ENCODE measurements around the gene REC8. TPM values are rescaled to one million over a fixed set of nuclear protein-coding genes. Genes with fewer than 3 reads are reported as not detected.

The REC8 gene
- total RNA-seq, 1 donor from 2014 or later: 1.3 TPM

Other genes with a start within 250 kb of the REC8 start
- 53.7 and 58.5 TPM in 2 replicates for gene DHRS4, start 218.3 kb upstream of the REC8 start, total RNA-seq
- 11.9 and 13.7 TPM in 2 replicates for gene DHRS4L2, start 183.2 kb upstream of the REC8 start, total RNA-seq
- 0.09 TPM in 1 of 2 replicates, not detected in the other for gene CARMIL3, start 120.1 kb upstream of the REC8 start, total RNA-seq
- gene CPNE6, start 100.5 kb upstream of the REC8 start, total RNA-seq: not detected in 2 replicates
- 5.1 and 17.4 TPM in 2 replicates for gene PCK2, start 77.8 kb upstream of the REC8 start, total RNA-seq
- 42.3 and 47.3 TPM in 2 replicates for gene DCAF11, start 57.3 kb upstream of the REC8 start, total RNA-seq
- gene NRL, start 57.1 kb upstream of the REC8 start, total RNA-seq: 0.19 and 0.45 TPM in 2 replicates
- 0.19 and 0.27 TPM in 2 replicates for gene FITM1, start 41.4 kb upstream of the REC8 start, total RNA-seq
- 78.5 and 103 TPM in 2 replicates for gene PSME1, start 35.9 kb upstream of the REC8 start, total RNA-seq
- 23.2 and 23.7 TPM in 2 replicates for gene EMC9, start 30.5 kb upstream of the REC8 start, total RNA-seq
- gene PSME2, start 25.5 kb upstream of the REC8 start, total RNA-seq: 101 and 105 TPM in 2 replicates
- 28.9 and 29.3 TPM in 2 replicates for gene RNF31, start 24.6 kb upstream of the REC8 start, total RNA-seq
- 39.4 and 47.7 TPM in 2 replicates for gene IRF9, start 10.8 kb upstream of the REC8 start, total RNA-seq
- gene IPO4, start 16.7 kb downstream of the REC8 start, total RNA-seq: 41.1 and 49.6 TPM in 2 replicates
- 38.6 and 53.6 TPM in 2 replicates for gene TM9SF1, start 23.4 kb downstream of the REC8 start, total RNA-seq
- 0.09 TPM in 1 of 2 replicates, not detected in the other for gene TSSK4, start 33.6 kb downstream of the REC8 start, total RNA-seq
- 16.7 and 27.9 TPM in 2 replicates for gene CHMP4A, start 41.4 kb downstream of the REC8 start, total RNA-seq
- 8.6 and 8.8 TPM in 2 replicates for gene MDP1, start 44.0 kb downstream of the REC8 start, total RNA-seq
- 235 and 253 TPM in 2 replicates for gene NEDD8, start 60.3 kb downstream of the REC8 start, total RNA-seq
- 76.5 and 85.2 TPM in 2 replicates for gene GMPR2, start 60.8 kb downstream of the REC8 start, total RNA-seq
- 38.1 and 43.4 TPM in 2 replicates for gene TINF2, start 70.5 kb downstream of the REC8 start, total RNA-seq
- 0.36 and 0.75 TPM in 2 replicates for gene TGM1, start 91.1 kb downstream of the REC8 start, total RNA-seq
- gene RABGGTA, start 99.5 kb downstream of the REC8 start, total RNA-seq: 20.5 and 21.1 TPM in 2 replicates
- 6.6 and 7.3 TPM in 2 replicates for gene DHRS1, start 127.7 kb downstream of the REC8 start, total RNA-seq
- 24.8 and 25.4 TPM in 2 replicates for gene NOP9, start 127.8 kb downstream of the REC8 start, total RNA-seq
- gene CIDEB, start 135.9 kb downstream of the REC8 start, total RNA-seq: 1.4 and 2.8 TPM in 2 replicates
- gene LTB4R2, start 138.1 kb downstream of the REC8 start, total RNA-seq: 2.9 and 5.6 TPM in 2 replicates
- 1.7 and 3.3 TPM in 2 replicates for gene LTB4R, start 139.4 kb downstream of the REC8 start, total RNA-seq
- 37.2 and 43.1 TPM in 2 replicates for gene ADCY4, start 163.0 kb downstream of the REC8 start, total RNA-seq
- gene RIPK3, start 167.9 kb downstream of the REC8 start, total RNA-seq: 2.9 and 3.5 TPM in 2 replicates
- gene NFATC4, start 196.1 kb downstream of the REC8 start, total RNA-seq: 14.8 and 25.8 TPM in 2 replicates
- 8.0 and 14.1 TPM in 2 replicates for gene NYNRIN, start 226.9 kb downstream of the REC8 start, total RNA-seq